ENCODE data around the gene TBC1D3B.

GRCh38 chr17:36123431-36123830, 53.0 kb downstream of the TBC1D3B start:
- TF ChIP-seq CTCF (IDR thresholded peaks at IDR 0.05) = no peak
- TF ChIP-seq POLR2AphosphoS5 (IDR thresholded peaks at IDR 0.05) = no peak
- no peak for TF ChIP-seq POLR2A (IDR thresholded peaks at IDR 0.05)
- no peak for TF ChIP-seq EP300 (IDR thresholded peaks at IDR 0.05)
